NCI-H2029 (cell line): ENCODE results near the gene ATP13A4.

Source experiments
- DNase-seq: peaks from one replicate; lab custom pipeline; 2025; lab: John Stamatoyannopoulos, UW

The ATP13A4 gene

GRCh38 chr3:193554811-193555210 lies at the start of gene ATP13A4:
ATP13A4 (minus strand) TSS chr3:193554895; CDS start chr3:193554799, 96 bp downstream.
- DNase-seq: peak; percentile 23

GRCh38 chr3:193599393-193599792 lies 44.7 kb upstream of the ATP13A4 start:
- DNase-seq: no peak

- no peak for DNase-seq
These were observed 43.5 kb upstream of the ATP13A4 start for GRCh38 chr3:193598202-193598601.

GRCh38 chr3:193595939-193596487 lies 41.3 kb upstream of the ATP13A4 start:
- DNase-seq: no peak

GRCh38 chr3:193594946-193595689 lies 40.4 kb upstream of the ATP13A4 start:
- no peak for DNase-seq

- peak; percentile 16 for DNase-seq
These were observed 39.0 kb upstream of the ATP13A4 start for GRCh38 chr3:193593668-193594030.

GRCh38 chr3:193592841-193593667 lies 38.4 kb upstream of the ATP13A4 start, which contains the start of gene OPA1:
OPA1 (plus strand) TSS chr3:193593208; CDS start chr3:193593378, 170 bp downstream.
- peak; percentile 99 for DNase-seq

- DNase-seq: no peak
These were observed 35.6 kb upstream of the ATP13A4 start for GRCh38 chr3:193590088-193590856.

- no peak for DNase-seq
These were observed 34.9 kb upstream of the ATP13A4 start for GRCh38 chr3:193589616-193590015.

GRCh38 chr3:193589129-193589528 lies 34.4 kb upstream of the ATP13A4 start:
- no peak for DNase-seq

GRCh38 chr3:193586526-193586925 lies 31.8 kb upstream of the ATP13A4 start:
- DNase-seq: no peak

- no peak for DNase-seq
These were observed 30.8 kb upstream of the ATP13A4 start for GRCh38 chr3:193585530-193585929.

GRCh38 chr3:193574488-193575070 lies 19.9 kb upstream of the ATP13A4 start:
- DNase-seq: no peak

GRCh38 chr3:193573403-193574191 lies 18.9 kb upstream of the ATP13A4 start:
- DNase-seq: no peak

- peak; percentile 69 for DNase-seq
These were observed 17.8 kb upstream of the ATP13A4 start for GRCh38 chr3:193572426-193572908.

- DNase-seq: no peak
These were observed 14.4 kb upstream of the ATP13A4 start for GRCh38 chr3:193569119-193569518.

- no peak for DNase-seq
These were observed 9.3 kb upstream of the ATP13A4 start for GRCh38 chr3:193564012-193564411.

- DNase-seq: no peak
These were observed 8.7 kb upstream of the ATP13A4 start for GRCh38 chr3:193563426-193563825.

GRCh38 chr3:193560870-193561269 lies 6.2 kb upstream of the ATP13A4 start:
- DNase-seq: peak; percentile 71

- no peak for DNase-seq
These were observed 5.4 kb upstream of the ATP13A4 start for GRCh38 chr3:193560091-193560490.

- DNase-seq: no peak
These were observed 4.4 kb upstream of the ATP13A4 start for GRCh38 chr3:193559100-193559499.
